Measurements from ENCODE around the gene ACP7. TPM values are rescaled to one million over a fixed set of nuclear protein-coding genes. Genes with fewer than 3 reads are reported as not detected.

ACP7 gene
- total RNA-seq, 1 donor from 2014 or later = not detected

GRCh38 chr19:39110263-39110967 is 26.2 kb downstream of the ACP7 start:
- Histone ChIP-seq H3K27me3 (ENCODE audit: insufficient read depth, low read length) (peaks cover under 1% of the 10 kb centered on the region), H3K9ac (ENCODE audit: low read length) (no peak overlapping the region), H3K36me3 (ENCODE audit: insufficient read depth, low read length) (no peaks in the 10 kb centered on the region), H3K79me2 (ENCODE audit: insufficient read depth, low read length) (no peaks in the 10 kb centered on the region), H2AFZ (ENCODE audit: low read depth, low read length) (no peak overlapping the region), H3K27ac (ENCODE audit: low read depth, low read length) (no peak overlapping the region), H3K4me3 (ENCODE audit: insufficient read depth, low read depth, low read length) (no peak overlapping the region), H3K4me1 (ENCODE audit: insufficient read depth, low read length) (no peaks in the 10 kb centered on the region), H4K20me1 (ENCODE audit: insufficient read depth, low read length) (no peaks in the 10 kb centered on the region), H3K9me3 (ENCODE audit: insufficient read depth, low read depth, low read length) (no peaks in the 10 kb centered on the region), H3K4me2 (ENCODE audit: low read length) (no peak overlapping the region)
- no peaks in the 10 kb centered on the region for H3K36me3 Mint-ChIP-seq (ENCODE audit: low read depth, unreplicated experiment)
- H3K27me3 Mint-ChIP-seq (ENCODE audit: low read depth, unreplicated experiment) = peaks cover 28% of the 10 kb centered on the region
- TF ChIP-seq EZH2 (IDR thresholded peaks at IDR 0.05; ENCODE audit: insufficient read depth, low read length) (no peak), CTCF (IDR thresholded peaks at IDR 0.05; ENCODE audit: insufficient read depth, low read depth, low read length) (peak; percentile 68)
- H3K4me1 Mint-ChIP-seq (ENCODE audit: low read depth, unreplicated experiment) = no peaks in the 10 kb centered on the region
- H3K4me3 Mint-ChIP-seq (ENCODE audit: unreplicated experiment) = no peak overlapping the region
- H3K27ac Mint-ChIP-seq (ENCODE audit: unreplicated experiment) = no peak overlapping the region
- no peaks in the 10 kb centered on the region for H3K9me3 Mint-ChIP-seq (ENCODE audit: unreplicated experiment)
- DNase-seq (ENCODE audit: low read depth) (no peak), FAIRE-seq (no peak)

GRCh38 chr19:39111593-39112199 is 27.5 kb downstream of the ACP7 start:
- H3K27ac Mint-ChIP-seq (ENCODE audit: unreplicated experiment) = no peak overlapping the region
- H3K27me3 ChIP-seq (ENCODE audit: insufficient read depth, low read length) = peaks cover 5% of the 10 kb centered on the region
- H3K4me3 ChIP-seq (ENCODE audit: insufficient read depth, low read depth, low read length) = no peak overlapping the region

More at GRCh38 chr19:39111593-39112199, 27.5 kb downstream of the ACP7 start:
- Histone ChIP-seq H4K20me1 (ENCODE audit: insufficient read depth, low read length) (no peaks in the 10 kb centered on the region), H3K9ac (ENCODE audit: low read length) (no peak overlapping the region), H3K27ac (ENCODE audit: low read depth, low read length) (no peak overlapping the region), H3K79me2 (ENCODE audit: insufficient read depth, low read length) (no peaks in the 10 kb centered on the region), H2AFZ (ENCODE audit: low read depth, low read length) (no peak overlapping the region), H3K4me1 (ENCODE audit: insufficient read depth, low read length) (no peaks in the 10 kb centered on the region), H3K36me3 (ENCODE audit: insufficient read depth, low read length) (no peaks in the 10 kb centered on the region), H3K9me3 (ENCODE audit: insufficient read depth, low read depth, low read length) (no peaks in the 10 kb centered on the region), H3K4me2 (ENCODE audit: low read length) (no peak overlapping the region)
- no peaks in the 10 kb centered on the region for H3K9me3 Mint-ChIP-seq (ENCODE audit: unreplicated experiment)
- no peaks in the 10 kb centered on the region for H3K4me1 Mint-ChIP-seq (ENCODE audit: low read depth, unreplicated experiment)
- H3K36me3 Mint-ChIP-seq (ENCODE audit: low read depth, unreplicated experiment) = no peaks in the 10 kb centered on the region
- H3K4me3 Mint-ChIP-seq (ENCODE audit: unreplicated experiment) = no peak overlapping the region
- peaks cover 22% of the 10 kb centered on the region for H3K27me3 Mint-ChIP-seq (ENCODE audit: low read depth, unreplicated experiment)
- DNase-seq (ENCODE audit: low read depth) = no peak
- TF ChIP-seq EZH2 (IDR thresholded peaks at IDR 0.05; ENCODE audit: insufficient read depth, low read length) (no peak), CTCF (IDR thresholded peaks at IDR 0.05; ENCODE audit: insufficient read depth, low read depth, low read length) (no peak)
- no peak for FAIRE-seq
